Ecto neural progenitor cell (in vitro differentiated cells): Measurements from ENCODE around the gene GPC5.
"Not testable (repeated sequence)": the region's sequence is repeated elsewhere in the genome, so short reads cannot be mapped to it uniquely, and the experiment has no call there.

Experiments used
- DNase-seq: peaks from one replicate; pipeline ENCODE4 v3.0.0-alpha.2; 2018; ENCODE audit warnings: low spot score

Gene GPC5

GRCh38 chr13:91879360-91879759 is 480.9 kb downstream of the GPC5 start:
- no peak for DNase-seq

GRCh38 chr13:91882918-91883317 is 484.5 kb downstream of the GPC5 start:
- no peak for DNase-seq

- no peak for DNase-seq
Observed at GRCh38 chr13:91889641-91890040, 491.2 kb downstream of the GPC5 start.

GRCh38 chr13:91891141-91891540 is 492.7 kb downstream of the GPC5 start:
- no peak for DNase-seq

- DNase-seq, result no peak
Observed at GRCh38 chr13:91893040-91893439, 494.6 kb downstream of the GPC5 start.

GRCh38 chr13:91894316-91894715 is 495.9 kb downstream of the GPC5 start:
- DNase-seq, result no peak

GRCh38 chr13:91896547-91896946 is 498.1 kb downstream of the GPC5 start:
- DNase-seq, result no peak

GRCh38 chr13:91898986-91899385 is 500.6 kb downstream of the GPC5 start:
- DNase-seq, result not testable (repeated sequence)

GRCh38 chr13:91902291-91902690 is 503.9 kb downstream of the GPC5 start:
- no peak for DNase-seq

- DNase-seq, result no peak
Observed at GRCh38 chr13:91904005-91904404, 505.6 kb downstream of the GPC5 start.

GRCh38 chr13:91904597-91904996 is 506.2 kb downstream of the GPC5 start:
- no peak for DNase-seq

GRCh38 chr13:91907398-91907797 is 509.0 kb downstream of the GPC5 start:
- no peak for DNase-seq

GRCh38 chr13:91909617-91910016 is 511.2 kb downstream of the GPC5 start:
- no peak for DNase-seq

- no peak for DNase-seq
Observed at GRCh38 chr13:91922969-91923592, 524.7 kb downstream of the GPC5 start.

- DNase-seq, result no peak
Observed at GRCh38 chr13:91930687-91931086, 532.3 kb downstream of the GPC5 start.

GRCh38 chr13:91934354-91934753 is 535.9 kb downstream of the GPC5 start:
- DNase-seq, result no peak

- no peak for DNase-seq
Observed at GRCh38 chr13:91946498-91947070, 548.2 kb downstream of the GPC5 start.

- no peak for DNase-seq
Observed at GRCh38 chr13:91948736-91949135, 550.3 kb downstream of the GPC5 start.

GRCh38 chr13:91950803-91951202 is 552.4 kb downstream of the GPC5 start:
- DNase-seq, result no peak

GRCh38 chr13:91955546-91956355 is 557.3 kb downstream of the GPC5 start:
- DNase-seq, result no peak

GRCh38 chr13:91960947-91961346 is 562.5 kb downstream of the GPC5 start:
- DNase-seq, result no peak

GRCh38 chr13:91962946-91963345 is 564.5 kb downstream of the GPC5 start:
- no peak for DNase-seq

- no peak for DNase-seq
Observed at GRCh38 chr13:91965511-91965910, 567.1 kb downstream of the GPC5 start.
